Fibroblast of lung (primary cell): Measurements from ENCODE around the gene MANBA. TPM values are rescaled to one million over a fixed set of nuclear protein-coding genes. Genes with fewer than 3 reads are reported as not detected.
A peak's percentile ranks its signal among the peaks of the same experiment; 100 is the strongest.

Experiments
- DNase-seq, 2 donors: peaks; one replicate each; pipeline versions ENCODE4 v3.0.0 to v3.0.0-alpha.2; 2010; ENCODE audit warnings: low read depth in 2 of 2
- H2AFZ ChIP-seq: 2 replicates; pipeline ENCODE4 v1.5.1; 2012; ENCODE audit warnings: low read length, control low read depth, inconsistent platforms
- H3K27ac ChIP-seq: 2 replicates; pipeline ENCODE4 v1.5.1; 2011; ENCODE audit warnings: low read length, control low read depth; ENCODE audit not compliant: insufficient read depth
- H3K27me3 ChIP-seq: 2 replicates; pipeline ENCODE4 v1.5.1; 2011; ENCODE audit warnings: mild to moderate bottlenecking, low read length; ENCODE audit not compliant: control insufficient read depth, insufficient read depth
- H3K36me3 ChIP-seq: 2 replicates; pipeline ENCODE4 v1.5.1; 2011; ENCODE audit warnings: low read length; ENCODE audit not compliant: control insufficient read depth, insufficient read depth
- H3K4me1 ChIP-seq: 2 replicates; pipeline ENCODE4 v1.5.1; 2011; ENCODE audit warnings: low read length; ENCODE audit not compliant: control insufficient read depth, insufficient read depth; ENCODE audit errors: extremely low read depth
- H3K4me2 ChIP-seq: 2 replicates; pipeline ENCODE4 v1.5.1; 2011; ENCODE audit warnings: low read length, control low read depth; ENCODE audit not compliant: insufficient read depth; ENCODE audit errors: extremely low read depth
- H3K4me3 ChIP-seq, 4 experiments: fragments of 200-600 bp in 1 of 4; sonication (generic) in 1 of 4; replicated peaks in 1 of 4; 2 replicates each; pipeline ENCODE4 v1.5.1; 2011 to 2016; ENCODE audit warnings: low read length in 4 of 4, low read depth in 3 of 4, mild to moderate bottlenecking in 3 of 4, control low read depth in 2 of 4, inconsistent platforms in 1 of 4, mixed read lengths in 1 of 4; ENCODE audit not compliant: insufficient read depth in 1 of 4; ENCODE audit errors: control extremely low read depth in 1 of 4
- H3K79me2 ChIP-seq: 2 replicates; pipeline ENCODE4 v1.5.1; 2012; ENCODE audit warnings: mild to moderate bottlenecking, low read length, inconsistent platforms; ENCODE audit not compliant: control insufficient read depth, insufficient read depth
- H3K9ac ChIP-seq: 2 replicates; pipeline ENCODE4 v1.5.1; 2011; ENCODE audit warnings: mild to moderate bottlenecking, low read length, control low read depth; ENCODE audit not compliant: insufficient read depth
- H3K9me3 ChIP-seq: 2 replicates; pipeline ENCODE4 v1.5.1; 2012; ENCODE audit warnings: low read depth, low read length; ENCODE audit not compliant: control insufficient read depth, insufficient read depth
- H4K20me1 ChIP-seq: 2 replicates; pipeline ENCODE4 v1.5.1; 2011; ENCODE audit warnings: low read length; ENCODE audit not compliant: control insufficient read depth, insufficient read depth; ENCODE audit errors: extremely low read depth
- EZH2 ChIP-seq: IDR thresholded peaks from 2 replicates; pipeline ENCODE4 v1.5.1; 2012; ENCODE audit warnings: low read length, control low read depth, mild to moderate bottlenecking; ENCODE audit errors: missing control alignments
- polyA plus RNA-seq, 2 donors: library from polyadenylated mRNA; depleted of rRNA in 1 of 2; stranded (reverse) in 1 of 2; unstranded in 1 of 2; fragments of >200 nt; gene quantifications; 2 replicates each; pipeline ENCODE4 v1.2.1, GENCODE V29; 2011 to 2012; ENCODE audit warnings: missing spikeins in 1 of 2
- total RNA-seq: library from RNA; depleted of rRNA; stranded (reverse); fragments of >200 nt; gene quantifications from 2 replicates; pipeline ENCODE4 v1.2.1, GENCODE V29; 2014
- TF ChIP-seq, protein P1 (sequence below), 2 donors: IDR thresholded peaks in 1 of 2; conservative IDR thresholded peaks in 1 of 2; 1 replicate in 1 of 2; 2 replicates in 1 of 2; pipeline ENCODE4 v1.5.1; 2011 to 2012; ENCODE audit warnings: low read length in 2 of 2, control low read depth in 1 of 2, inconsistent platforms in 1 of 2, low read depth in 1 of 2, mild to moderate bottlenecking in 1 of 2

MANBA gene
- total and polyA plus RNA-seq, 2 donors (not counting 1 experiment from before 2014, with no cell fraction given) = 13.4 to 97.9 TPM

DNA sequence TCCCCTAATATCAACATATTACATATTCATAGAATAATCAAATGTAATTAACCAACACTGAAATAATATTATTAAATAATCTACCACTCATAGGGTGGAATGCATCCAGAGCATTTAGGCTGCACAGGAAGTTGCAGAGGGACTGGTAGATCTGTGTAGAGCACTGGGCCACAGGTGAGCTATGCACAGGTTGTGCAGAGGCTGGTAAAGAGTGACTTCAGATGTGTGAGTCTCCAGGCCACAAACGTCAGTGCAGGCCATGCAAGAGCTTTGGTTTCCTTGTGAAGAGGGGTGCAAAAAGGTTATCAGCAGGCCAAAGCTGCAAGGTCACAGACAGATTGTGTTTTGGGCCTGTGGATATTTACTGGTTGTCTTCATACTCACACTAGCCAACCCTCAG is 25.5 kb upstream of the MANBA start:
- no peaks in the 10 kb centered on the region for H3K79me2 ChIP-seq
- H3K4me2 ChIP-seq = no peak overlapping the region

GRCh38 chr4:102783006-102783405 is 22.2 kb upstream of the MANBA start:
- Histone ChIP-seq H3K27me3 (no peaks in the 10 kb centered on the region), H3K4me1 (peaks cover 2% of the 10 kb centered on the region), H3K79me2 (no peaks in the 10 kb centered on the region), H3K9me3 (no peaks in the 10 kb centered on the region), H3K4me2 (no peak overlapping the region), H3K9ac (no peak overlapping the region), H3K36me3 (no peaks in the 10 kb centered on the region), H4K20me1 (no peaks in the 10 kb centered on the region), H2AFZ (no peak overlapping the region), H3K27ac (no peak overlapping the region), H3K4me3 (no peak overlapping the region)
- TF ChIP-seq, protein P1, sequence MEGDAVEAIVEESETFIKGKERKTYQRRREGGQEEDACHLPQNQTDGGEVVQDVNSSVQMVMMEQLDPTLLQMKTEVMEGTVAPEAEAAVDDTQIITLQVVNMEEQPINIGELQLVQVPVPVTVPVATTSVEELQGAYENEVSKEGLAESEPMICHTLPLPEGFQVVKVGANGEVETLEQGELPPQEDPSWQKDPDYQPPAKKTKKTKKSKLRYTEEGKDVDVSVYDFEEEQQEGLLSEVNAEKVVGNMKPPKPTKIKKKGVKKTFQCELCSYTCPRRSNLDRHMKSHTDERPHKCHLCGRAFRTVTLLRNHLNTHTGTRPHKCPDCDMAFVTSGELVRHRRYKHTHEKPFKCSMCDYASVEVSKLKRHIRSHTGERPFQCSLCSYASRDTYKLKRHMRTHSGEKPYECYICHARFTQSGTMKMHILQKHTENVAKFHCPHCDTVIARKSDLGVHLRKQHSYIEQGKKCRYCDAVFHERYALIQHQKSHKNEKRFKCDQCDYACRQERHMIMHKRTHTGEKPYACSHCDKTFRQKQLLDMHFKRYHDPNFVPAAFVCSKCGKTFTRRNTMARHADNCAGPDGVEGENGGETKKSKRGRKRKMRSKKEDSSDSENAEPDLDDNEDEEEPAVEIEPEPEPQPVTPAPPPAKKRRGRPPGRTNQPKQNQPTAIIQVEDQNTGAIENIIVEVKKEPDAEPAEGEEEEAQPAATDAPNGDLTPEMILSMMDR (conservative IDR thresholded peaks at IDR 0.05 in 1 of 2, IDR thresholded peaks at IDR 0.05 in 1 of 2; ENCODE audit: low read depth in 1 of 2, low read length in 2 of 2) = no peak
- no peak for TF ChIP-seq EZH2
- DNase-seq = peak in 1 of 2 donors; percentile 46

More for the DNA sequence above, 25.5 kb upstream of the MANBA start:
- Histone ChIP-seq H3K9ac (no peak overlapping the region), H3K9me3 (no peaks in the 10 kb centered on the region), H3K4me3 (no peak overlapping the region), H3K36me3 (no peaks in the 10 kb centered on the region), H3K4me1 (no peaks in the 10 kb centered on the region), H2AFZ (no peak overlapping the region), H4K20me1 (no peaks in the 10 kb centered on the region), H3K27ac (no peak overlapping the region), H3K27me3 (no peaks in the 10 kb centered on the region)
- no peak for TF ChIP-seq EZH2
- TF ChIP-seq, protein P1 (conservative IDR thresholded peaks at IDR 0.05 in 1 of 2, IDR thresholded peaks at IDR 0.05 in 1 of 2; ENCODE audit: low read depth in 1 of 2, low read length in 2 of 2) = no peak
- DNase-seq = no peak

DNA sequence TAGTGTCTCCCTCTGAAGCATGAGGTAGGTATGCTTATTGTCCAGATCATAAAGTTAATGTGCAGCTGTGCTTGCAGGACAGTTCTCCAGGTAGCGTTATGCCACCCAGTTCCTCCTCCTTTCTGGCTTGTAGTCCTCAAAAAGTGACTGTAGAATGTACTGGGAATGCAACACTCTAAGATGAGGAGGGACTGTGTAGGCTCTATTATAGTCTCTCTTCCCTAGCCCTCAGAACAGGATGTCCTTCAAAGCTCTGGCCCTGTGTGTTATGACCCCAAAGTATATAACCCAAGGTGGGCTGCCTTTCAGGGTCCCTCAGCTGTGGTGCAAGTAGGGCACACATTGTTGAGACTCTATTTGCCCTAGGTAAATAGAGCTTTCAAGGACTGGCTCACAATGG is 20.8 kb upstream of the MANBA start:
- no peak for DNase-seq
- Histone ChIP-seq H4K20me1 (no peaks in the 10 kb centered on the region), H3K9me3 (no peaks in the 10 kb centered on the region), H3K27me3 (no peaks in the 10 kb centered on the region), H3K36me3 (no peaks in the 10 kb centered on the region), H3K4me1 (peaks cover 2% of the 10 kb centered on the region), H3K4me2 (no peak overlapping the region), H3K9ac (no peak overlapping the region), H3K79me2 (no peaks in the 10 kb centered on the region), H2AFZ (no peak overlapping the region), H3K4me3 (no peak overlapping the region), H3K27ac (no peak overlapping the region)
- no peak for TF ChIP-seq EZH2
- TF ChIP-seq, protein P1 (conservative IDR thresholded peaks at IDR 0.05 in 1 of 2, IDR thresholded peaks at IDR 0.05 in 1 of 2; ENCODE audit: low read depth in 1 of 2, low read length in 2 of 2) = no peak
